Measurements from ENCODE around the gene HAUS2.
"Not testable (repeated sequence)": the region's sequence is repeated elsewhere in the genome, so short reads cannot be mapped to it uniquely, and the experiment has no call there.

HAUS2 gene

DNA sequence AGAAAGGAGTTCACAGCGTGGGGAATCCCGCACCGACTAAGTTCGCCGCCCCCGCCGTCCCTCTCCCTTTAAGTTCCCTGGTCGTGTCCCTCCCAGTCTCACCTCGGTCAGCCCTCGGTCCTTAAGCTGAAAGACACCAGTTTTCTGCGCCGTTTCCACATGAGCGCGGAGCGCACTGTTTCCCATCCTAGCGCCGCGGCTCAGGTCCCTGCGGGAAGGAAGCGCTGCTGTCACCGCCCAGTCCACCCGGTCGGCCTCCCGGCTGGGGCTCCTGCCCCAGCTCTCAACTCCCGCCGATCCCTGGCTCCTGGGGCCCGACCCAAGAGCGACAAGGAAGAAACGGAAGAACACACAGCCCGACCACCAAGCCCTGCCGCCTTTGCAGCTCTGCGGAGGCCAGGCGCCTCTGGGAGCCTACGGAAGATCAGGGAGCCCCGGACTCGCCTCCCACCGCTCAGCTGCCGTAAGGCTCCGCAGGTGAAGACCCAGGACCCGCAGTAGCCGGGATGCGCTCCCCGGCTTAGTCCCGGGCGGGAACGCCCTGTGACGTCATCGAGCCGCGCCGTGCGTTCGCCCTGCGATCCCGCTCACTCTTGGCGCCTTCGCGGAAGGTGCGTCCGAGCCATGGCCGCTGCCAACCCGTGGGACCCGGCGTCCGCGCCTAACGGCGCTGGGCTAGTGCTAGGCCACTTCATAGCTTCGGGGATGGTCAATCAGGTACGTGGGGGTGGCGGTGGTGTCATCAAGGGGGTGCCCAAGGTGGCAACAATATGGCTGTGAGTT, at the start of gene HAUS2, which contains the start of gene LRRC57:
Gene HAUS2 (plus strand): TSS at position 590 of the 783 bp plus-strand sequence. CDS start 35 bp downstream, at position 625.
Gene LRRC57 (minus strand): TSS at position 545 of the 783 bp plus-strand sequence. CDS start 359 bp downstream, at position 186.
- peak; percentile 90 to 92 for DNase-seq

DNA sequence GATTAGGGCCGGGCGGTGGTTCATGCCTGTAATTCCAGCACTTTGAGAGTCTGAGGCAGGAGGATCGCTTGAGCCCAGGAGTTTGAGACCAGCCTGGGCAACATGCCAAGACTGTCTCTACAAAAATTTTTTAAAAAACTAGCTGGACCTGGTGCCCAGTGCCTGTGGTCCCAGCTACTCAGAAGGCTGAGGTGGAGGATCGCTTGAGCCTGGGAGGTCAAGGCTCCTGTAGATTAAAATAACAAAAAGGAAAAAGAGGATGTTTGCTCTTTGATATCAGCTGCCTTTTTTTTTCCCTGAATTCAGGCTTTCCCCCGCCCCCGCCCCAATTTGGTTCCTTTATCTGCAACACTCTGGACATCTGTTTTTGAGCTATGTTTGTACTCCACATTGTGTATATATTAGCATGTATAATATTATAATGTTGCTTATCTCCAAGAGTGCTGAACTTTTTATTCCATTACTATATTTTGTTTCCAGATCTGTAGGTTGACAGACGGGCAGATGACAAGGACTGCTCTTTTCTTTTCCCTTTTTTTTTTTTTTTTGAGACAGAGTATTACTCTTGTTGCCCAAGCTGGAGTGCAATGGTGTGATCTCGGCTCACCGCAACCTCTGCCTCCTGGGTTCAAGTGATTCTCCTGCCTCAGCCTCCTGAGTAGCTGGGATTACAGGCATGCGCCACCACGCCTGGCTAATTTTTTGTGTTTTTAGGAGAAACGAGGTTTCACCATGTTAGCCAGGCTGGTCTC, 48.6 kb upstream of the HAUS2 start:
- no peak for DNase-seq

DNA sequence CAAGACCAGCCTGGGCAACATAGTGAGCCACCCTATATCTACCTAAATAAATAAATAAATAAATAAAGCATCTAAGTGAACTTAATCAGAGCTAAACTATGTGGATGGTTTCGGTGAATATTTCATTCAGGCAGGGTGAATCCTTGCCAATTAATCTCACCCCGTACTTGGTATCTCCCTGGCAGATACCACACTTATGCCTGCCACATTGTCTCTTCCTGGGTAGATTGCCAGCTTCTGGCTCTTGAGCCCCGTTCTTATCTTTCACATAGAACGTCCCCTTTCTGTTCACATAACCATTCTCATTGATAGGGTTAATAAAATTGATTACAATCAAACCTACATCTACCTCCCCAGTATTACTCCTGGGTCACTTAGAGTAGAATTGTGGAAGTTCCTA, 46.2 kb upstream of the HAUS2 start:
- DNase-seq, result no peak

DNA sequence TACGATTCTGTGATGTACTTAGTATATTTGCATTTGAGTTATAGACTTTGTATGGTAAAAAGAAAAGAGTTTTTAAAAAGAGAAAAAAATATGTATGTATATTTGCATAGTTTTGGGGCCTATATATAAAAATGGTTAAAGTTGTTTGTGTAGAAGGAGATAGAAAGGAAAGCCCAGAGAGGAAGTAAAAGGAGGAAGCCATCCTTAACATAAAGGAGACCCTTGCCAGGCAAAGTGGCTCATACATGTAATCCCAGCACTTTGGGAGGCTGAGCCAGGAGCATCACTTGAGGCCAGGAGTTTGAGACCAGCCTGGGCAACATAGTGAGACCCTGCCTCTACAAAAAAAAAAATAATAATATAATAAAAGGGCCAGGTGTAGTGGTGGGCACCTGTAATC, 44.8 kb upstream of the HAUS2 start:
- DNase-seq, result no peak

DNA sequence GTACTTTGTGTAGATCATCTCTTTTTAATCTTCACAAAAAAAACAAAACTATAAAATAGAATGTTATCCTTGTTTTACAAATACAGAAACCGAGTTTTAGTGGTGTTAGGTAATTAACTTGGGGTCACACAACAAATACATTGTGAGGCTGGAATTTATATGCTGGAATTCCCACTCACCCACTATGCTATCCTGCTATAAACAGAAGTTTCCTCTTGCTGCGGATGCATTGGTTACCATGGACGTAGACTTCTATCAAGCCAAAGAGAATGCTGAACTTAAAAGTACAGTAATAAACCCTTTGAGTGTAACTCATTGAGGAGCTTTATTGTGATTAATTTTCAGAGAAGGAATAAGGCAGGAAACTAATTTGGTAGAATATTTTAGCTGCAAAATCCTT, 44.0 kb upstream of the HAUS2 start:
- no peak for DNase-seq

DNA sequence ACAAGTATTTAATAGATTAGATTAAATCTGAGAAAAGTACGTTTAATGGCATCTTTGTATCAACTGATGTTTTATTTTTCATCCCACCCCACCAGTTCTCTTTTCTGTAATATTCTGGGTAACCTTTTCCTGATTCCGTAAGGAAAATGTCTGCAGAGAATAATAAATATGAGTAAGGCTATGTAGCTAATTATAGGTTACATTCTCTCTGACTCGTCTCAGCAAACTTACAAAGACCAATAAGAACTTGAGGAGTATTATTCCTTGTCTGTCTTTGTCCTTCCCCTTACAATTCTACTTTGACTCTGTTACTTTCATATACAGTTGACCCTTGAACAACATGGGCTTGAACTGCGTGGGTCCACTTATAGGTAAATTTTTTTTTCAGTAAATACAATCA, 41.1 kb upstream of the HAUS2 start:
- DNase-seq, result no peak

DNA sequence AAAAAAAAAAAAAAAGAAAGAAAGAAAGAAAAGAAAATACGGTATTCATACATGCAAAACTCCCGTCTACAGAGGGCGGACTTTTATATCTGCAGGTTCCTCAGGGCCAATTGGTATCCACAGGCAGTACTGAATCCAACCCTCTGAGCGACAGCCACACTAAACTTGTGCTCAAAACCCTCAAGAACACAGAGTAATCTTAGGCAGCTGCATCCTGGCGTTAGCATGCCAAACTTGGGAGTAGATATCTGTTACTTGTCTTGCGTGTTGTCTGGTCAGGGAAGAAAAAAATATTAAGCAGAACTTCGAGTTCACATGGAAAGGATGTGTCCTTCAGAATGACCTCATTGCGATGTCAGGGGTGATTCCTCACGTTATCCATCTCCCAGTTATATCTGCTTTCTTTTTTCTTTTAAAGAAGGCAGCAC, 40.4 kb upstream of the HAUS2 start:
- no peak for DNase-seq

DNA sequence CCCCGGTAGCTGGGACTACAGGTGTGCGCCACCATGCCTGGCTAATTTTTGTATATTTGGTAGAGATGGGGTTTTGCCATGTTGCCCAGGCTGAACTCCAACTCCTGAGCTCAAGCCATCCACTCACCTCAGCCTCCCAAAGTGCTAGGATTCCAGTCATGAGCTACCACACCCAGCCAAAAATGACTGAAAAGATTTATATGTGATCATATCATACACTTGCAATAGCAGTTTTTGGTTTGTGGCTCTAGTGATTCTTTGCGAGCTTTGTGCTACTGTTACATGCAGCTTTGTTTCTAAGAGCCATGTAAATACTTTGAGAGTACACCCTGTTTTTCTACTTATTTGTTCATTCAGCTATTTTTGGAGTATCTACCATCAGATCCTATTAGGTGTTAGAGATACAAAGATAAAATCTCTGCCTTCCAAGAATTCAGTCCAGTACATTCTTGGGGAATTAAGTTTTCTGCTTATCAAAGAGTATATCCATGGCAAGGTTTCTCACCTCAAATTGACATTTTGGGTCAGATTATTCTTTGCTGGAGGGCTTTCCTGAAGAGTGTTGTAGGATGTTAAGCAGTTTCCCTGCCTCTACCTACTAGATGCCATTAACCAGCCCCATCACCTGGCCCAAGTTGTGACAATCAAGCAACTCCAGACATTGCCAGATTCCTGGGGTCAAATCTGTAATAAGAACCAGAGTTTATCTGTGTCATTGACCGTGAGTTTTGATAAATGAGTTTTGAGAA, 38.2 kb upstream of the HAUS2 start:
- no peak for DNase-seq

DNA sequence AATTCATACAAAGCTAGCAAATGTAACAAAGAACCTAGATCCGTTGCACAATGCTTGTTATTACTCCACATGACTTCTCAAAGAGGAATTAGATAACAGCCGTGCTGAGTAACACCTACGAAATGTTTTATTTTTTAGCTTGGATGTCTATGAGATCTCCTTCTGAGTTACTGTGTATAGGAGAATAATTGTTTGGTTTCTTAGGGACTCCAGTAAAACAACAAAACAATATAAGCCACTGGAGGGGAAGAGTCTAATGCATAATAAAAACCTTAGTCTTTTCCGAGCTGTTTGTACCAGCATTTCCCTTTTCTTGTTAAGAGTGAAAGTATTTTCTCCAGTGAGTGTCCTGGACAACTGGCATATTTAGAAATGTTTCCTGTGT, 37.6 kb upstream of the HAUS2 start:
- no peak for DNase-seq

DNA sequence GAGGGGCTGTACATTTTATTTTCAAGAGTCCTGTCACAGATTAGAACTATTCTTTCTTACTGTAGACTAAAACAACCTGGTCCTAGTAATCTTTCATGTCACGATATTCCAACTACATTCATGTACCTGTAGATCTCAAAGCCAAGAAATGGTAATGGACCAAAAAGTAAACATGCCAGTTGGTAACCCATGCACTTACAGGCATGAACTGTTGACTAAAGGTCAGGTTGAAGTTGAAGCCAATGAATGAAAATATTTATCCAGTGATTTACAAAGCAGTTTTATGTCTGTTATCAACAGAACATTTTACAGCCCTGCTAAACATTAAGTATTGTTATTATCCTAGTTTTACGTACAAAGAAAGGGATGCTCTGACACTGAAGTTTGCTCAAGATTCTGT, 25.3 kb upstream of the HAUS2 start:
- DNase-seq, result no peak

DNA sequence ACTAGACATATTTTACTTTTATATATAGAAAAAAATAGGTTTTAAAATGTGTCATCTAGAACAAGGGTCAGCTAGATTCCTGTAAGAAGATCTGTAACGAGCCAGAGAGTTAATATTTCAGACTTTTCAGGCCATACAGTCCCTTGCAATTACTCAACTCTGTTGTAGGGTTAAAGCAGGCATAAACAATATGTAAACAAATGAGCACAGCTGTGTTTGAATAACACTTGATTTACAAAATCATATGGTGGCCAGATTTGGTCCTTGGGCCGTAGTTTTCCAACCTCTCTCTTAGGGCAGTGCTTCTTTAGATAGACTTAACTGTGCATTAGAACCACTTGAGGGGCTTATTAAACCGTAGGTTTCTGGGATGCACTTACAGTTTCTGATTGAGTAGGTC, 19.7 kb upstream of the HAUS2 start:
- no peak for DNase-seq

DNA sequence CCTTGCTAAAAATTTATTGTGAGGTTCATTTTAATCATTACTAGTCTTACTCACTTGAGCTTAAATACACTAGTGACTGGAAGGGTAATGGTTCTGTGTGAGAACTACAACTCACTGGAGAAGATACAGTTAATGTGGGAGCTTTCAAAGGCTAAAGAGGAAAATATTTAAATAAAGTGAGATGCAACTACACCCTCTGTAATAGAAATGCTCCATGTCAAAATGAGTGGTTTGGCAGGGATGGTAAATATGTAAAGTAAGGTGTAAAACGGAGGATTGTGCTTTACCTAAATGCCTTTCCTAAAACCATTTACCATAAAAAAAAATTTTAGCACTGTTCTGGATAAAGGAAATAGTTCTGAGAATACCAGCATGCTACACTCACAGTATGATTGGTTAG, 15.4 kb upstream of the HAUS2 start:
- no peak for DNase-seq

DNA sequence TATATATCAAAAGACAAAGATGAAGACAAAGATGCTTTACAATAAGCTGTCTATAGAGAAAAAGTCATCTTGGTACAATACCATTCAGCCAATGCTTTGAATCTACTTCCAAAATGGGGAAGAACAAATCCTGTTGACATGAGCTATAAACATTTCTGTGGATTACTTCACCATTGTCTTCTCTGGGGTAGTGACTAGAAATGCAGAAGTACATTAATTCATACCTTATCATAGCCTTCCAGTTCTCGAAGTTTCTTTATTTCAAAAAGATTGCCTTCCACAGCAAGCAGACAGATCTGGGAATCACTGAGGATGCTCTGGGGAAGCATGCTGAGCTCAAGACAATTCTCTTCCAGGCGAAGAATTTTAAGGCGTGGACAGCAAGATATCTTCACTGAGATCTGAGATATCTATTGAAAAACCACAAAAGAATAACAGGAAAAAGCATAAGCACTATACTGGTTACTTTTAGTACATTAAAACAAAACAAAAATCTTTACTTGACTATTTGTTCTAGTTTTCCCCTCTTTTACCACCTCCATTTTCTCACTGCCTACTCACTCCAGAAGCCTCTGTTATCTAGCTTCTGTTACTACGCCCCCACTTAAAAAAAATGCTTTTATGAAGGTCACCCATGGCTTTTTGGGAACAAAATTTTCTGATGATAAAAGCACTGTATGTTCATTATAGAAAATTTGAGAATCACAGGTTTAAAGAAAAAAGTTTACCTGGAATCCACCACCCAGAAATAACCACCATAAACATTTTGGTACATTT, 3.6 kb upstream of the HAUS2 start:
- DNase-seq, result no peak

DNA sequence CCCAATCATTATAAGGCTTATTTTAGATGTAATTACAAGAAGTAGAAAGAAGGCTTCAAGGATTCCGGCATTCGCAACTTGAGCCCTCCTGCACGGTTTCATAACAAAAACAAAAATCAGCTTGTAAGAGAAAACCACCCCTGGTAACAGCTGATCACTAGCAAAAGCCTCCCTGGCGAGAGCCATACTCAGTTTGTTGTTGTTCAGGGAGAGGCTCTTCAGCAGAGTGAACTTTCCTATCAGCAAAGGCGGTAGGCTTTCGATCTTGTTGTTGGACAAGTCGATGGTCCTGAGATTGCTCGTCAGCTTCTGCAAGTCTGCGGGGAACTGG, 755 bp upstream of the HAUS2 start:
- DNase-seq, result no peak

DNA sequence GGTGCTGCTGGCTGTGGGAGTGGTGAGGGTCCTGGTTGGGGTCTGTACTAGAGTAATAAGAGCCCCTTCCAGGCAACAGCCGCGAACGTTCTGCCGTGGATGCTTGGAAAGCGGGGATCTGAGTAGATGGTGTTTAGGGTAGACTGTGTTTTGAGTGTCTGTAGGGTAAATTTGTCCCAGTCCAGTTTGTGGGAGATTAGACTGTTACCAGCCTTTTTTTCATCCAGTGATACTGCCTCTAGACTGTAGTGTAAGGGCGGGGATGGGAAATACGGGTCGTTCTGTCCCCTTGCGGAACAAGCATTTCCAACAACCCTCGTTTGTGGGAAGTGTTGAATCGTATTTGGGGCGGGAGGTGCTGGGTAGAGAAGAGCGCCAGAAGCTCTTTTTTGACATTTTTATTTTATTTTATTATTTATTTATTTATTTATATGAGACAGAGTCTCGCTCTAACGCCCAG, 424 bp downstream of the HAUS2 start:
- peak in 1 of 2 experiments; percentile 10 for DNase-seq

DNA sequence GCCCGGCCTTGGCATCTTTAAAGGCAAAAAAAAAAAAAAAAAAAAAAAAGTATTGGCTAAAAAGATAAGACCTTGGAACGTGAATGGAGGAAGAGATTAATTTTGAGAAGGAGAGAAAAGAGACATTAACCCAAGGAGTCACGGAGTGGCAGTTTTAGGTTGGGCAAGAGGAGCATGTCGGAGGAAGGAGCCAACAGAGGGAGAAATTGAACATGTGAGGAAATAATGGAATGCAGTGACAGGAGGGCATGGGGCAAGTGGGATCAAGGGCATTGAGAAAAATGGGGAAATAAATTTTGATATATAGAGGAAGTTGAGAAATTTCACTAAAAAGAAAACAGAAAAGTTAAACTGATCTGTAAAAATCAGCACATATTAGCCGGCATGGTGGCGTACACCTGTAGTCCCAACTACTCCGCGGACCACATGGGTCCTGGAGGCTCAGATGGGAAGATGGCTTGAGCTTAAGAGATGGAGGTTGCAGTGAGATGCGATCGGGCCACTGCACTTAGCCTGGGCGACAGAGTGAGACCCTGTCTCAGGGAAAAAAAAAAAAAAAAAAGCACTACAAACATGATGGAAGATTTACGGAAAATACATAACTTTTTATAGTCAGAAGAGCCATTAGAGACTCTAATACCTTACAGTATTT, 1.2 kb downstream of the HAUS2 start:
- DNase-seq, result no peak

DNA sequence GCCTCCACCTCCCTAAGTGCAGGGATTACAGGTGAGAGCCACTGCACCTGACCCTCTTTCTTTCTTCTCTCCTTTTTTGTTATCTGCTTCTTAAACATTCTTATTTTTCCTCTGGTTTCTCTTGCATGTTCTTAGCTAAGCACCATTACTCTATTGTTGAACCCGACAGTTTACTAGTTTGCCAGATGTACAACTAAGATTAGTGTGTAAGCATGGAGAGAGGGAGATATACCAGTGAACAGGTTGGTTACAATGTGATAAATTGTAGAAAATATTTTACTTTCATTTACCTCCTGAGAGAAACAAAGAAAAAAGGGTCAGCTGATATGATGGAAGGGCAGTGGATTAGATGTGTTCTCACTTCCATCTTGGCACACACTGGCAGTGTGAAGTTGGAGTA, 4.9 kb downstream of the HAUS2 start:
- DNase-seq, result no peak

DNA sequence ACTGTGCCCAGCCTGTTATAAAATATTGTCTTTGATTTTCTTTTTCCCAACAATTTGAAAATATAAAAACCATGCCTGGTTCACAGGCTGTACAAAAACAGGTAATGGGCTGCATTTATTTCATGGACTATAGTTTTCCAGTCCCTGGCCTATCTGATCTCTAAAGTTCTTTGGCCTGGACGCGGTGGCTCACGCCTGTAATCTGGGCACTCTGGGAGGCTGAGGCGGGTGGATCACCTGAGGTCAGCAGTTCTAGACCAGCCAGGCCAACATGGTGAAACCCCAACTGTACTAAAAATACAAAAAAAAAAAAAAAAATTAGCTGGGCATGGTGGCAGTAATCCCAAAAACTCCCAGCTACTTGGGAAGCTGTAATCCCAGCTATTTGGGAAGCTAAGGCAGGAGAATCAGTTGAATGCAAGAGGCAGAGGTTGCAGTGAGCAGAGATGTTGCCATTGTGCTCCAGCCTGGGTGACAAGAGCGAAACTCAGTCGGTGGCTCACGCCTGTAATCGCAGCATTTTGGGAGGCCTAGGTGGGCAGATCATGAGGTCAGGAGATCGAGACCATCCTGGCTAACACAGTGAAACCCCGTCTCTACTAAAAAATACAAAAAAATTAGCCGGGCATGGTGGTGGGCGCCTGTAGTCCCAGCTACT, 8.0 kb downstream of the HAUS2 start:
- DNase-seq, result not testable (repeated sequence)

DNA sequence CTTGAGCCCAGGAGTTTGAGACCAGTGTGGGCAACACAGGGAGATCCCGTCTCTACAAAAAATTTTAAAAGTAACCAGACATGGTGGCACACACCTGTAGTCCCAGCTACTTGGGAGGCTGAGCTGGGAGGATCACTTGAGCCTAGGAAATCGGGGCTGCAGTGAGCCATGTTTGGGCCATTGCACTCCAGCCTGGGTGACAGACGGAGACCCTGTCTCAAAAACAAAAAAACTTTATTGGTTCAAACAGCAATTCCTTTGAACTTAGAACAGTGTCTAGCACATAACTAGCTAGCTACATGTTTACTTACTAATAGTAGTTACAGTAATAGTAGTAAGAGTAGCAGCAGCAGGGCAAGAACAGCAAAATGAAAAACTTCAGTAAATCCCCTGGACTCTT, 10.1 kb downstream of the HAUS2 start:
- DNase-seq, result no peak

DNA sequence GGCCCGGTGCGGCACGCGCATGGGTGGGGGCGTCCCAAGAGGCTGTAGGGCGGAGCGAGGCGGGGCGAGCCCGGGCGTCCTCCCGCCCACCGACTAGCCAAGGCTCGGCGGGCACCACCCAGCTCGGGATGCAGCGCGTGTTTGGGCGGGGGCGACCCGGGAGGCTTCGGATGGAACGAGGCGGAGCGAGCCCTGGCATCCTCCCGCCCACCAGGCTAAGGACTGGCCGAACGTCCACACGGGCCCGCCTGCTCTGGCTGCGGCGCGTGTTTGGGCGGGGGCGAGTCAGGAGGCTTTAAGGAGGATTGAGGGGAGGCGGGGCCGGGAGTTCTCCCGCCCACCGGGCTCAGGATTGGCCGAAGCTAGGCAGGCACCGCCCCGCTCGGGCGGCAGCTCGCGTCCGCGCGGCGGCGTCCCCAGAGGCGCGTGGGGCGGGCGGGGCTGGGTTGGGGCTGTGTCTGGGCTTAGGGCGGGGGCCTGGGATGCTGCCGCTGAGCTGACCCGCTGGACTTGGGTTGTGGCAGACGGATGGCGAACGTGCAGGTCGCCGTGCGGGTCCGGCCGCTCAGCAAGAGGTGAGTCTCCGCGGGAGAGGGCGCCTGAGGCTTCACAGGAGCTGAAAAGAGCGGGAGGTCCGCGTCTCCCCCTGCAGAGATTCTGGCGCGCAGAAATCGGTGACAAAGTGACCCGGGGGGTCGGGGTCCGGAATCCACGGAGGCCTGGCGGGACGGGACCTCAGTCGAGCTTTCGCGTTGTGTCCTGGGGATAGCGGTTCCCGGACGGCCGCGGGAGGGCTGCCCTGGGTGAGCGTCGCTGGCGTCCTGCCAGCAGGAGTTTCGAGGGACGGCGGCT, 26.8 kb downstream of the HAUS2 start, which contains the start of gene STARD9:
Gene STARD9 (plus strand): TSS at position 419 of the 852 bp plus-strand sequence. CDS start 110 bp downstream, at position 529.
- peak; percentile 96 to 97 for DNase-seq
